ENCODE results near the gene RUNX2. TPM values are rescaled to one million over a fixed set of nuclear protein-coding genes. Genes with fewer than 3 reads are reported as not detected.

RUNX2 gene
- total and polyA plus RNA-seq, 10 of the 15 experiments (the other 5 are each of a cell fraction or from before 2014, with no cell fraction given), result 0.01 to 0.77 (median 0.15) TPM; not detected in 3

- FAIRE-seq (peak; percentile 99), ATAC-seq (peak; percentile 96), DNase-seq (ENCODE audit: low read depth, low spot score) (peak; percentile 95)
- CTCF ChIA-PET, result interaction anchor here (0.6 to 1.6 kb wide), 5 partner anchors 33 to 1067 kb away, joined by 3 to 10 read pairs (median 3); no protein-coding TSS in a partner anchor
- Histone ChIP-seq H3K27ac (ENCODE audit: control insufficient read depth, insufficient read depth) (no peak overlapping the region; the same call in 1 of the 2 replicates), H3K9me3 (replicated peaks; ENCODE audit: control insufficient read depth, insufficient read depth, low read length) (peaks cover 12% of the 10 kb centered on the region), H3K79me2 (ENCODE audit: control insufficient read depth, insufficient read depth, low read length) (no peaks in the 10 kb centered on the region), H3K9ac (ENCODE audit: control insufficient read depth, insufficient read depth, low read length) (no peak overlapping the region), H3K4me1 (ENCODE audit: control insufficient read depth, insufficient read depth, low read length) (peaks cover 21% of the 10 kb centered on the region), H3K4me3 (no peak overlapping the region), H3K36me3 (ENCODE audit: control insufficient read depth in 2 of 2, insufficient read depth in 2 of 2, low read length in 1 of 2) (no peaks in the 10 kb centered on the region), H2AFZ (ENCODE audit: control insufficient read depth, low read depth, low read length) (no peak overlapping the region), H3K4me2 (ENCODE audit: control insufficient read depth, insufficient read depth) (no peak overlapping the region), H3K27me3 (replicated peaks in 1 of 2; ENCODE audit: control insufficient read depth in 2 of 2, insufficient read depth in 2 of 2, low read length in 1 of 2) (0 out of 4 replicates have a peak, but pooled peaks cover 0 to 3% of the 10 kb centered on the region in 2 experiments), H4K20me1 (ENCODE audit: control insufficient read depth, insufficient read depth) (no peaks in the 10 kb centered on the region; the same call in 1 of the 2 replicates)
- no TSS peak for BruUV-seq (replicated peaks)
- 0% methylated on average over 4 of the region's 4 CpGs for WGBS (ENCODE audit: insufficient coverage, insufficient replicate concordance, low lambda C conversion rate, missing lambda C conversion rate)
- intact Hi-C loops (cut with micrococcal nuclease; ENCODE audit: unreplicated experiment) (loop anchor here (1.0 to 10.0 kb wide), 5 partner anchors 15 to 815 kb away; no protein-coding TSS in a partner anchor), in situ Hi-C loops (cut with MboI) (no loop called here)
- SMC1A ChIA-PET (ENCODE audit: uncharacterized antibody, unreplicated experiment), result interaction anchor here (0.6 to 1.9 kb wide), 10 partner anchors 9 to 277 kb away, joined by 3 to 12 read pairs (median 4); no protein-coding TSS in a partner anchor
- RAD21 ChIA-PET (ENCODE audit: unreplicated experiment), result interaction anchor here (0.7 to 1.6 kb wide), 4 partner anchors 32 to 1712 kb away, joined by 3 to 7 read pairs (median 4); no protein-coding TSS in a partner anchor
- POLR2A ChIA-PET, result interaction anchor here (0.6 kb wide), 2 partner anchors 24 to 52 kb away, joined by 4 to 6 read pairs; no protein-coding TSS in a partner anchor
- TF ChIP-seq CREB1 (IDR thresholded peaks at IDR 0.05; ENCODE audit: low read depth) (peak; percentile 68; the same call in 1 of the 2 replicates), EP300 (IDR thresholded peaks at IDR 0.05; ENCODE audit: borderline replicate concordance in 1 of 2, control insufficient read depth in 1 of 2, low read depth in 2 of 2, low read length in 2 of 2) (peak; percentile 98 to 100), GABPA (IDR thresholded peaks at IDR 0.05; ENCODE audit: low read depth) (peak; percentile 60), MAX (IDR thresholded peaks at IDR 0.05; ENCODE audit: low read depth, low read length) (peak; percentile 41; the same call in 1 of the 2 replicates), JUND (IDR thresholded peaks at IDR 0.05; ENCODE audit: low read depth, low read length) (peak; percentile 78; the same call in 1 of the 2 replicates), RAD21 (IDR thresholded peaks at IDR 0.05; ENCODE audit: insufficient read depth, low read depth, low read length) (0 out of 2 replicates have a peak, but pooled peaks have one; percentile 1), ZNF207 (IDR thresholded peaks at IDR 0.05; ENCODE audit: borderline replicate concordance) (no peak; the same call in 1 of the 2 replicates), TCF3 (IDR thresholded peaks at IDR 0.05; ENCODE audit: borderline replicate concordance, insufficient read depth, low read depth, low read length) (peak; percentile 90), IKZF1 (conservative IDR thresholded peaks at IDR 0.05) (peak; percentile 95), YBX1 (IDR thresholded peaks at IDR 0.05) (no peak), POLR2AphosphoS5 (IDR thresholded peaks at IDR 0.05; ENCODE audit: low read length) (no peak), YY1 (IDR thresholded peaks at IDR 0.05; ENCODE audit: low read depth, low read length) (peak; percentile 16; the same call in 1 of the 2 replicates), CHD2 (IDR thresholded peaks at IDR 0.05; ENCODE audit: borderline replicate concordance, low read depth, low read length) (peak; percentile 87), BCLAF1 (IDR thresholded peaks at IDR 0.05) (no peak), ZNF217 (IDR thresholded peaks at IDR 0.05) (peak; percentile 50), RFX5 (IDR thresholded peaks at IDR 0.05; ENCODE audit: low read depth, low read length) (no peak), EGR1 (IDR thresholded peaks at IDR 0.05; ENCODE audit: borderline replicate concordance in 1 of 2, low read depth in 2 of 2, low read length in 2 of 2) (no peak)
Measured at GRCh38 chr6:45681860-45682511, 353.9 kb downstream of the RUNX2 start.
